ENCODE data around the gene ANGEL2.

ANGEL2 gene

GRCh38 chr1:212990276-212990675 is 25.4 kb downstream of the ANGEL2 start:
- peaks cover 6% of the 10 kb centered on the region for H3K36me3 Mint-ChIP-seq
- DNase-seq (ENCODE audit: low spot score in 2 of 2), result no peak
- H3K27ac Mint-ChIP-seq, result no peak overlapping the region
- no peaks in the 10 kb centered on the region for H3K4me1 Mint-ChIP-seq
- H3K27me3 Mint-ChIP-seq, result no peaks in the 10 kb centered on the region
- no peak overlapping the region for H3K4me3 Mint-ChIP-seq
- H3K9me3 Mint-ChIP-seq, result no peaks in the 10 kb centered on the region
- no peak for ATAC-seq (ENCODE audit: low read depth)

DNA sequence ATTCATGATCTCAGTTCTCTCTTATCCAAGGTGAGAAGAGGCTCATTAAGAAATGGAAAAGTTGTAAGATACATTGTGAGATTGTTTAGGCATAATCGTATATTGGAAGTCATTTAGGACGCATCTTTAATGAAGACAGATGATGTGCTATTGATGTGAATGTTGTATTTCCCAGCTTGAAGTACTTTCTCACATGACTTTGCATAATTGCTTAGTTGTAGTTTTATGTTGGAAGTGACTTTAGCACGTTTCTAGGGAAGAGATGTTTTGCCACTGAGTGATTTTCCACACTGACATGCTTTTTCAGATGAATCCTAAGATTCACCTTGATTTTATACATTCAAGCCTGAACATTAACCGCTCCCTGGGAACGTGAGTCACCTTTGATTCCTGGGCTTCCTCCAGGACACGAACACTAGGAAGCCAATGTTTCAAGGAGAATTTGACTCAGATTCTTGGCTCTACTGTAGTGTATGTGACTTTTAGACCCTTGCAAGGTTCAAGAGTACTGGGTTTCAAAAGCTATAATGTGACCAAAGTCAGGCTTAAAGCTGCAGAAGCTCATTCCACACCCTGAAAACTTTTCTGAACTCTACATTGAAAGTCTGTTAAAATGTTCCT is 27.9 kb downstream of the ANGEL2 start:
- Mint-ChIP-seq H3K27ac (no peak overlapping the region), H3K4me1 (no peaks in the 10 kb centered on the region), H3K27me3 (no peaks in the 10 kb centered on the region), H3K4me3 (no peak overlapping the region), H3K36me3 (peaks cover 6% of the 10 kb centered on the region), H3K9me3 (no peaks in the 10 kb centered on the region)
- DNase-seq (ENCODE audit: low spot score in 2 of 2), result no peak
- no peak for ATAC-seq (ENCODE audit: low read depth)

- H3K36me3 Mint-ChIP-seq, result peaks cover 1% of the 10 kb centered on the region
- no peak overlapping the region for H3K4me3 Mint-ChIP-seq
- peaks cover 3% of the 10 kb centered on the region for H3K4me1 Mint-ChIP-seq
- H3K9me3 Mint-ChIP-seq, result no peaks in the 10 kb centered on the region
- no peak for DNase-seq (ENCODE audit: low spot score in 2 of 2)
- peak overlapping the region; percentile 51 for H3K27ac Mint-ChIP-seq
- ATAC-seq (ENCODE audit: low read depth), result no peak
- H3K27me3 Mint-ChIP-seq, result no peaks in the 10 kb centered on the region
These were observed 29.1 kb downstream of the ANGEL2 start for GRCh38 chr1:212986551-212986950.

DNA sequence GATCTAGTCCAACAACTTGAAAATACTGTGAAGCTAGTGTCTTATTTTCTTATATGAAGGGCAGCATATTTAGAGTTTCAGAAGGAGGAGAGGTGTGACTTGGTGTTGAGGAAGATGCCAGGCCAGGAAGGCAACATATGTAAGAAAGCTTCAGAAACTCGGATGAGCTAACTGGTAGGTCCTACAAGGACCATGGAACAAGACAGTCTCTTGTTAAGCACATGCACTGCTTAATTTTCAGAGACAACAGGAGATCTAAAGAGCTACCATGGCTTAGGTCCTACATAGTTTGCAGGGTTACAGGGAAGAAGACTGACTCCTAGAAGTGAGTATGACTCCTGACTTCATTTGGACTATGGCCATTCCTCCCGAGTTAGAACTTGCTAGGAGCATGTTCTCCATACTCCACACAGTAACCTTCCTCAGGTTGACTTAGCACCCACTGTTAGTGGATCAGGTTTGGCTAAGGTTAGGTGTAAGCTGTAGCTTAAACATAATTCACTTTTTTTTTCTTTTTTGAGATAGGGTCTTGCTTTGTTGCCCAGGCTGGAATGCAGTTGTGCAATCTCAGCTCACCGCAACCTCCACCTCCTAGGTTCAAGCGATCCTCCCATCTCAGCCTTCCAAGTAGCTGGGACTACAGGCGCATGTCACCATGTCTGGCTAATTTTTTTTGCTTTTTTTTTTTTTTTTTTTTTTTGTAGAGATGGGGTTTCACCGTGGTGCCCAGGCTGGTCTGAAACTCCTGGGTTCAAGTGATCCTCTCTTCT is 31.0 kb downstream of the ANGEL2 start:
- Mint-ChIP-seq H3K9me3 (no peaks in the 10 kb centered on the region), H3K36me3 (peaks cover 1% of the 10 kb centered on the region), H3K27me3 (no peaks in the 10 kb centered on the region), H3K4me3 (no peak overlapping the region), H3K4me1 (peaks cover 5% of the 10 kb centered on the region), H3K27ac (no peak overlapping the region)
- DNase-seq (ENCODE audit: low spot score in 2 of 2), result no peak
- no peak for ATAC-seq (ENCODE audit: low read depth)

GRCh38 chr1:212983482-212983881 is 32.2 kb downstream of the ANGEL2 start:
- H3K36me3 Mint-ChIP-seq, result peaks cover 1% of the 10 kb centered on the region
- no peaks in the 10 kb centered on the region for H3K27me3 Mint-ChIP-seq
- H3K27ac Mint-ChIP-seq, result no peak overlapping the region
- no peak overlapping the region for H3K4me3 Mint-ChIP-seq
- no peak for ATAC-seq (ENCODE audit: low read depth)
- H3K4me1 Mint-ChIP-seq, result peaks cover 5% of the 10 kb centered on the region
- DNase-seq (ENCODE audit: low spot score in 2 of 2), result no peak
- no peaks in the 10 kb centered on the region for H3K9me3 Mint-ChIP-seq

- ATAC-seq (ENCODE audit: low read depth) (no peak), DNase-seq (ENCODE audit: low spot score in 2 of 2) (no peak)
- Mint-ChIP-seq H3K4me3 (no peak overlapping the region), H3K27ac (no peak overlapping the region), H3K36me3 (peaks cover 1% of the 10 kb centered on the region), H3K27me3 (no peaks in the 10 kb centered on the region), H3K9me3 (no peaks in the 10 kb centered on the region), H3K4me1 (peaks cover 5% of the 10 kb centered on the region)
These were observed 33.1 kb downstream of the ANGEL2 start for GRCh38 chr1:212982430-212983152.

GRCh38 chr1:212981571-212982328 is 33.9 kb downstream of the ANGEL2 start:
- Mint-ChIP-seq H3K27ac (no peak overlapping the region), H3K4me1 (peaks cover 7% of the 10 kb centered on the region), H3K9me3 (no peaks in the 10 kb centered on the region), H3K36me3 (peaks cover under 1% of the 10 kb centered on the region), H3K27me3 (no peaks in the 10 kb centered on the region), H3K4me3 (no peak overlapping the region)
- ATAC-seq (ENCODE audit: low read depth) (no peak), DNase-seq (ENCODE audit: low spot score in 2 of 2) (no peak)

- H3K27me3 Mint-ChIP-seq, result no peaks in the 10 kb centered on the region
- no peaks in the 10 kb centered on the region for H3K9me3 Mint-ChIP-seq
- H3K4me1 Mint-ChIP-seq, result peaks cover 7% of the 10 kb centered on the region
- no peak for ATAC-seq (ENCODE audit: low read depth)
- no peak overlapping the region for H3K27ac Mint-ChIP-seq
- H3K4me3 Mint-ChIP-seq, result no peak overlapping the region
- no peaks in the 10 kb centered on the region for H3K36me3 Mint-ChIP-seq
- DNase-seq (ENCODE audit: low spot score in 2 of 2), result no peak
These were observed 34.6 kb downstream of the ANGEL2 start for GRCh38 chr1:212981025-212981495.

DNA sequence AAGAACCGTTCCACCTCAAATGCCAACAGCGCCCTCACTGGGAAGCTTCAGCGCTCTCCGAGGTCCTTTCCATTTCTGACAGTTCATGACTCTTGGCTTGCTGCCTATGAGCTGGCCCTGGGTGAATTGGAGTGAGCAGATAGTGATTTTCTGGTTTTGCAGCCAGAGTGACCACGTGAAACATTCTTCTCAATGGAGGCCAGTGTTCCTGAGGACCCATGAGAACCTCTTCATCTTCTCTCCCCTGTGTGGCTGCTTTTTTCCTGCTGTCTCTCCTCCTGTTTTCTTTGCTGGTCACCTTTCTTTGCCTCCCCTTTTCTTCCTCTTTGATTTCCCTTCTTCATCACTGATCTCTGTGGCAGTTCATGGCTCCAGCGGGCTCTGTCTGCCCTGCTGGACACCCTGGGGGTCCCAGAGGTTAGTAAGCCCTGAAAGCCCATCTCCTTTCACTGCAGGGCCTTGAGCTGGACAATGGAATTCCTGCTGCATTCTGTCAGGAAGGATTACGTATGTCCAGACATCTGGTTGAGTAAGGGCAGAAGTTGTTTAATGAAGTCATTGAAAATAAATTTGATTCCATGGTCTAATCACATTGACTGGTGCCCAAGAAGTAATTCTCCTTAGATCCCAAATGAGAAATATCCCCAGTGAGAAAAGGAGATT is 35.4 kb downstream of the ANGEL2 start:
- Mint-ChIP-seq H3K27me3 (peaks cover 2% of the 10 kb centered on the region), H3K4me3 (no peak overlapping the region), H3K36me3 (no peaks in the 10 kb centered on the region), H3K9me3 (no peaks in the 10 kb centered on the region), H3K4me1 (peaks cover 7% of the 10 kb centered on the region), H3K27ac (no peak overlapping the region)
- ATAC-seq (ENCODE audit: low read depth) (no peak), DNase-seq (ENCODE audit: low spot score in 2 of 2) (no peak)

GRCh38 chr1:212979340-212980122 is 36.1 kb downstream of the ANGEL2 start:
- peaks cover 7% of the 10 kb centered on the region for H3K4me1 Mint-ChIP-seq
- H3K27me3 Mint-ChIP-seq, result peaks cover 2% of the 10 kb centered on the region
- DNase-seq (ENCODE audit: low spot score in 2 of 2), result no peak
- H3K9me3 Mint-ChIP-seq, result no peaks in the 10 kb centered on the region
- no peaks in the 10 kb centered on the region for H3K36me3 Mint-ChIP-seq
- no peak overlapping the region for H3K4me3 Mint-ChIP-seq
- ATAC-seq (ENCODE audit: low read depth), result peak; percentile 56
- no peak overlapping the region for H3K27ac Mint-ChIP-seq

DNA sequence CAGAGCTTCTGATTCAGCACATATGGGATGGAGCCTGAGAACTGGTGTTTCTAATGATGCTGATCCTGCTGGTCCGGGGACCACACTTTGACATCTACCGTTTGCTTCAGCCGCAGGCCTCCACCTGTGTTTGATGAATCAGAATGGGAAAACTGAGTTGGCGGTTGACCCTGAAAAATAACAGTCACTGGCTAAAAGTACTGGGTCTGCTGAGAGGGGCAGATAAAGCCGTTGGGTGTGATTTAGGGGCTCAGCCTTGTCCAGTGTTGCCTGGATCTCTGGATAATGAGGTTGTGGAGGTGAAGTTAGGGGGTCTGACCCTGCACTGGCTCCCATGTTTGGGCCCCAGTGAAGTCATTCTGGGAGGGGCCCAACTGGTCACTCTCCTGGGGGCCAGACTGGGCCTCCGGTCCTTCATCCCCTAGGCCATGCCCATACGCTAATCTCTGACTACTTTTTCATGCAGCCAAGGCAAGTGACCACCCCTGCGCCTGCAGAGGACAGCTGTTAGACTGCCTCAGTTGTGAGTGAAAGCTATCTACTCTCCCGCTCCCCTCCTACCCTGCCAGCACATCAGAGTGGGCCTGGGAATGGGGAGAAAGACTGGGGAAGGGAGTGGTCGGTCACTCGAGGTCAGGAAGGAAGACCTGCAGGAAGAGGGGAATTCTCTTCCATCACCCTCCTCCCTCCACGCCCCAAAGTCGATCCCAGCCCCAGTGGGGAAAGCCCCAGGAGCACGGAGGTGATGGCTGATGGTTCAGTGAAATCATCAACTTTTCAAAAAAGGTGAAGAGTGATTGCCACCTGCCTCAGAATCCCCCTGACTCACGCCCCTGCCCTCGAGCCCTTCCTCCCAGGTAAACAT is 37.7 kb downstream of the ANGEL2 start:
- ATAC-seq (ENCODE audit: low read depth), result no peak
- H3K9me3 Mint-ChIP-seq, result no peaks in the 10 kb centered on the region
- DNase-seq (ENCODE audit: low spot score in 2 of 2), result no peak
- no peak overlapping the region for H3K27ac Mint-ChIP-seq
- no peaks in the 10 kb centered on the region for H3K36me3 Mint-ChIP-seq
- no peak overlapping the region for H3K4me3 Mint-ChIP-seq
- H3K27me3 Mint-ChIP-seq, result peaks cover 2% of the 10 kb centered on the region
- H3K4me1 Mint-ChIP-seq, result peaks cover 7% of the 10 kb centered on the region

GRCh38 chr1:212976586-212976985 is 39.1 kb downstream of the ANGEL2 start:
- Mint-ChIP-seq H3K27me3 (peaks cover 2% of the 10 kb centered on the region), H3K4me1 (peaks cover 5% of the 10 kb centered on the region)

More at GRCh38 chr1:212976586-212976985, 39.1 kb downstream of the ANGEL2 start:
- Mint-ChIP-seq H3K27ac (no peak overlapping the region), H3K36me3 (no peaks in the 10 kb centered on the region), H3K4me3 (no peak overlapping the region), H3K9me3 (no peaks in the 10 kb centered on the region)
- DNase-seq (ENCODE audit: low spot score in 2 of 2), result no peak
- ATAC-seq (ENCODE audit: low read depth), result no peak

All from memory B cell (primary cell).